Right renal pelvis (tissue), 4 donors: Measurements from ENCODE around the gene KCNG2. TPM values are rescaled to one million over a fixed set of nuclear protein-coding genes. Genes with fewer than 3 reads are reported as not detected.

Source experiments
- DNase-seq, 4 donors: peaks; one replicate each; pipeline ENCODE4 v3.0.0-alpha.2; 2013; ENCODE audit warnings: low read depth in 4 of 4, low spot score in 3 of 4, missing footprints in 1 of 4
- polyA plus RNA-seq, 4 donors: library from polyadenylated mRNA; unstranded; fragments of 120-200 nt; gene quantifications; one replicate each; pipeline ENCODE4 v1.2.1, GENCODE V29; 2013; ENCODE audit not compliant: insufficient read length in 4 of 4

KCNG2 gene
- polyA plus RNA-seq, 4 donors: 0.13 to 0.52 (median 0.15) TPM

GRCh38 chr18:79784071-79784913, 13.4 kb upstream of the KCNG2 start:
- no peak for DNase-seq

DNA sequence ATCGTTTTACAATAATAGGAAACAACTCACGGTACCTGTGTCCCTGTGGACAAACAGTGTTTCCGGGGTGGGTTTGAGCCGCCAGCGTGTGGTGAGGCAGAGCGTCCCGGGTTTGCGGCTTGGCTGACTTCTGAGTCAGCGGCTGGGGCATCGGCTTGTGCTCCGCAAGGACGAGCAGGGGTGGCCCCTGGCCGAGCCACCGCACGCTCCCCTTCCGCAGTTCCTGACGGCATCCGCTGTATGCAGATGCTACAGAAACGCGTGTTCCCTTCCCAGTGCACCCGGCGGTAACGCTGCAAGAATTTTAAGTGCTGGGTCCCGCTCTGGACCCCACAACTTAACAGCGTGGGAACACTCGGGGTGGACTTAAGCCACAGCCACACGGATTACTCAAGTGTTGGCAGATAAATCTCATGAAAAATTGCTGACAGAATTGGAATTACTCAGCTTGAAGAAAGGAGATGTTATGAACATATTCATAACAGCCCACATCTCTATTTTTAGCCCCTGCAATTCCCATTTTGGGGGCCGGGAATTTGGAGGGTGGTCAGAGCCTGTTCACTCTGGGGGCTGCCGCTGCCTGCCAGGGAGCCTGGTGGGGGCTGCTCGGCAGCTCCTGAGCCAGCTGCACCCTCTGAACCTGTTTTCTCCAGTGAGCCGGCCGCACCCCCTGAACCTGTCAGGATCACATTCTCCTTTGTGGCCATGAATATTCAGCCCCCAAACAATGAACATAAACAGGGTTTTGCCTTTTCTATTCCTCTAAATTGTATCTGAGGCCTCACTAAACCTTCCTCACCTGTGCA, 12.6 kb upstream of the KCNG2 start:
- DNase-seq: no peak

GRCh38 chr18:79785831-79786230, 11.9 kb upstream of the KCNG2 start:
- DNase-seq: no peak

- no peak for DNase-seq
Measured at GRCh38 chr18:79786304-79786703, 11.4 kb upstream of the KCNG2 start.

DNA sequence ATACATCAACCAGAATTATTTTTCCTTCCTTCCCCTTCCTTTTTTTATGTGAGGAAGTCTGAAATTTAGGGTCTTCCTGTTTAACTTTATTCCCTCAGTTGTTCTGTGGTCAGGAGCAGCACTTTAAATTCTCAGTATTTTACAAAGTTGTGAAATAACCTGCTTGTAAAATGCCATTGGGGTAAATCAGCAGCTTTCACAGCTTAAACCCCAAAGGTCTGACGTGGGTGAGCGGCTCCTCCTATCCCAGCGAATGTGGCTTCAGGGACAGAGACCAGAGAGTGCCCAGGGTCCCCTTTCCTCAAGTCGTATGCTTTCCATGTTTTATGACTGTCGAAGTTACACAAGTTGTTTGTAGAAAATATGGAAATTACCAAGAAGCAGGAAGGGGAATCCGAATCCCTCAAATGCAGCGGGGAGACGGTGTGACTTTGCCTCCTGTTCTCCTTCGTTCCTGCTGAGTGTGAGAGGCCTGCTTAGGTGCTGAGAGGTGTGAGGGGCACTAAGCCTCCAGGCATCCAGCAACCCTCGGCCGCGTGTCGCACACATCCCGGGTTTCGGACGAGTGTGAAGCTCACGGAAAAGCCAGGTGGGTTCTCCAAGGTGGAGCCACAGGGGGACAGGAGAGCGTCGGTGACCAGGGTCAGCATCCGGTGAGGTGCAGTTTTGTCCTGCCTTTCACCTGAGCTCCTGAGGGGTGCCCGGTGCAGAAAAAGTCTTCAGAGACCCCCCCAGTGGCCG, 10.8 kb upstream of the KCNG2 start:
- DNase-seq: no peak

DNA sequence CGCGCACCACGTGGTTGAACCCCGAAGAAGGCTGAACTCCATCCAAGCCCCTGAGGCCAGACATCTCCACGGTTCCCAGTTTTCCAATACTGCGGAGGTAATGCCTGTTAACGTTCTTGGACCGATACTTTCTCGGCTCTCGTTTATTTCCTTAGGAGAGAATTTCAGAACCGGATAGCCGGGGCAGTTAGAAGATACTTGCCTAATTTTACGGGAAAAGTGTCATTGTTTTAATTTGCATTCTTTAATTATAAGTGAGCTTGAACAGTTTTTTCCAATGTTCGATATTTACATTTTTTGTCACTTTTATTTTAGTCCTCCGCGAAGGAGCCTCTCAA, 10.2 kb upstream of the KCNG2 start:
- no peak for DNase-seq

- DNase-seq: no peak
Measured at GRCh38 chr18:79787865-79788733, 9.6 kb upstream of the KCNG2 start.

DNA sequence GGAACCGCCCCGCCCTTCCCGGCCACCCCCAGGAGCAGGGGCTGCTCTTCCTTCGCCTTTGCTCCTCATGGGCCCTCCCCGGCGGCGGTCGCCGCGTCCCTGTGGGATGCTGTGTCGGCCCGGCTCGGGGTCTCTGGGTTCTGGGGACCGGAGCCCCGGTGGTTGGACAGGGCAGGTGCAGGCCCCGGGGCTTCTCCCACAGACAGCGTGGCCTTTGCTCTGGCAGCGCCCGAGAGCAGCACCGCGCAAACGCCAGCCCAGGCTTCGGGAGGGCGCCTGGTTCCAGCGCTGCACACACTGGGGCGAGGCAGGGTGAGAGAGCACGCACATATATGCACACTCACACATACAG, 9.0 kb upstream of the KCNG2 start:
- DNase-seq: no peak

DNA sequence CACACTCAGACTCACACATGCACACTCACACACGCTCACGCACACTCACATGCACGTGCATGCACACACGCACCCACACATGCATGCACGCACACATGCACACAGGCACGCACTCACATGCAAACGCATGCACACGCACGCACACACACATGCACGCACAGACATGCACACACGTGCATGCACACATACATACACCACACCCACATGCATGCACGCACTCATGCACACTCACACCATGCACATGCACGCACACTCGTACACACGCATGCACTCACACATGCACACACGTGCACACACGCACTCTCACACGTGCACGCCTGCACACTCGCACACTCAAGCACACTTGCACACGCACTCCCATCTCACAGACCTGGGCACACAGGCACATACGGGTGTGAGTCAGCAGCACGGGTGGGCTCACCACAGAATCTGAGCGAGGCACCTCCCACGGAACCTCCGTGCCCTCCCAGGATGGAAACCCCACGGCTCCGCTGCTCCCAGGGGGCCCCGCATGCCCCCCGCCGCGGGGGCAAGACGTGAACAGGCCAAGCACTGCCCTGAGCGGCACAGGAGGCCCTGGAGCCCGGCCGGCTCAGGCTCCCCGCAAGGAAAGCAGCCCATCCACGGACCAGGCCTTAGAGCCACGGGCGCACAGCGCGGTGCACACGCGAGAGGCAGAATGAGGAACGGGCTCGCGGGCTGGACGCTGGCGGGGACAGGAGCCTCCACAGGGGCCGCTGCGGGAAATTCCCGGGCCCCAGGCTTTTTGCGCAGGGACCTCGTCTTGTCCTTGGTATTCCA, 8.4 kb upstream of the KCNG2 start:
- DNase-seq: no peak

DNA sequence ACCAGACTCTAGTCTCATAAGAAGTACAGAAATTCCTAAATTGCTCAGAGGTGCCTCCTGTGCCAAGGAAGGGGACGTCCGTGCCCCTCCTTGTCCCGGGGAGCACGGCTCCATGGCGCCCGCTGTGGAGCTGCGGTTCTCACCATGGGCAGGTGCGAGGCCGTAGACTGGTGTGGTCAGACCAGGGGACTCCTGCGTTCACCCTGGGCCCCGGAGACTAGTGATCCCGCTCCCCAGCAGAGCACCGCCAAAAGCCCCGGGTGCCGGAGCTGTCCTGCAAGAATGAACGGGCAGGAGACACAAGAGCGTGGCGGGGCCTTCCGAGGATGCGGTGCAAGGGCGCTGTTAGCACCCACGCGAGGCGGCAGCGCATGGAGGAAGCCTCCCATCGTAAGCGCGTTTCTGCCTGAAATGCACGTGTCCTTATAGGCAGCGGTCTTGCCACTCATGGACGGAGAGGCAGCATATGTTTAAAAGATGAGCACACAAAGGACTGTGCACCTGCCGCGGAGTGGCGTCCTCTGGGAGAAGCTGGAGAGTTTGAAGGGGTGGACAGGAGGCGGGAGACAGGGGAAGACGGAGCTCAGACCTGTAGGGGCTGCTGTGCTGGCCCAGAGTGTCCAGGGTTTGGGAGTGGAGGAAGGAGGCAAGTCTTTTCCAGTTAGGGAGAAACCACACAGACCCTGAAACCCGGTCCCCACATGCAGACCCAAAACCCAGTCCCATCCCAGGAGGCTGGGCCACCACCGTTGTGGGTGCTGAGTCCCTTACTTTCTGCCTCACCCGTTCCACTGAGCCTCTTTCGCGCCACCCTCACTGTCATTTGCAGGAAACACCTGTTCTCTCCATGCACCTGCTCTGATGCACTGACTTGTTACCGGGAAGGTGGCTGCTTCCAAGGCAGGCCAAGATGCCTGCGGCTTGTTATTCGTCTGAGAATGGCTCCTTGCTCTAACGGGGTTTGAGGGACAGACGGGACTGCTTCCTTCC, 7.5 kb upstream of the KCNG2 start:
- no peak for DNase-seq

DNA sequence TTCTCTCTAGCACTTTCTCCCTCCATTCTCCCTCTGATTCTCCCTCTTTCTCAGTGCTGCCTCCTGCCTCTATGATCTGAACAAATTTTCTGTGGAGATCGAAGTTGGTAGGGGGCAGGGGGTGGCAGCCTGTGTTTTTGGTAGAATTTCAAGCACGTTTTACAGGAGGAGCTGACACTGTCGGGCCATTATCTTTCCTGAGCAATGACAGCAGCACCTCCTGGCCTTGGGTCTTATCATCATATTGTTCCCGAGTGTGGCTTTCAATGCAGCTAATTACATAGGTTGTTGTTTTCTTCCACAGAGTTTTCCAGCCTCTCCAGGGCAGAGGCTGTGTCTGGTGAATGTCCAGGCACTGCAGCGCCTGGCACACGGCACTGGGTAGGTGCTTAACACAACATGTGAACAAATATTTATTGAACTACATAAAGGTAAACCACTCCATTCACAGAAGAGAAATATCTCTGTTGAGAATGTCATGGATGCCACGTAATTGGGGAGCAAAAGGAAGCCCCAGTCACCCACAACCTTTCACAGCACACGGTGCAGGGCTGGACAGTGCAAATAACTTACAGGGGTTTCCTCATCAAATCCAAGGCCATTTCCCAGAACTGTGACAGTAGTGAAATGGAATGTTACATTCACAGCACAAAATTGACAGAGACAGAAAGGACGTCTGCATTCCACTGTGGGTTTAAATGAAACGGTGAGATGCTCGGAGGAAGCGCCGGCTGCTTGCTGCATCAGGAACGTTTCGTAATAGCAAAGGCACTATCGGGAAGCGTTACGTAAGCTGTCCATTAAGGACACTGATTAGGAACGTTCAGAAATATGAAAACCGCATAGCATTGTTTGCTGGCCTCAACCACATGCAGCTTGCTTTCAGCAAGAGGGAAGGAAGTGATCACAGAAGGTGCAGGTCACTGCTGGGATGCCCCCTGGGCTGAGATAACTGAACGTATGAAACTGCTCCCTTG, 6.5 kb upstream of the KCNG2 start:
- DNase-seq: no peak

- DNase-seq: no peak
Measured at GRCh38 chr18:79792096-79792987, 5.4 kb upstream of the KCNG2 start.

GRCh38 chr18:79792988-79793355, 4.8 kb upstream of the KCNG2 start:
- no peak for DNase-seq

DNA sequence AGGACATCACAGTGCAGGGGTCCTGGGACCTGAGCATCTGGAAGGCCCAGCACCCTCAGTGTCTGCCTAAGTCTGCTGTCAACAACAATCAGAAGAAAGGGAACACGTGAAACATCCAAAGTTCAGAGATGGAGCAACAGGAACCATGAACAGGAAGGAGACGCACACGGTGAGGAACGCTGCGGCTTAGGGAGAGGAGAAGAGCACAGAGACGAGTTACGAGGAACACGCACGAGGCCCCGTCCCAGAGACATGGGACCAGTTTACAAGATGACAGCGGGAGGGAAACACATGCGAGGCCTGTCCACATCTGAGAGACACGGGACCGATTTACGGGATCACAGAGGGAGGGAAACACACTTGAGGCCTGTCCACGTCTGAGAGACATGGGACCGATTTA, 2.9 kb upstream of the KCNG2 start:
- no peak for DNase-seq

- DNase-seq: no peak
Measured at GRCh38 chr18:79795446-79795845, 2.3 kb upstream of the KCNG2 start.

GRCh38 chr18:79796016-79796415, 1.7 kb upstream of the KCNG2 start:
- no peak for DNase-seq
